Testis (tissue), 2 donors: ENCODE measurements around the gene RBL2.

Experiments used
- POLR2A ChIP-seq: fragments of 450-650 bp; IDR thresholded peaks from one replicate; pipeline ENCODE4 v1.6.1; 2017; ENCODE audit warnings: antibody characterized with exemption, mild to moderate bottlenecking, moderate library complexity
- TF ChIP-seq, protein P1 (sequence below), 3 experiments: fragments of 450-650 bp in 2 of 3; fragments of 200-600 bp in 1 of 3; sonication (generic) in 1 of 3; IDR thresholded peaks; one replicate each; pipeline ENCODE4 v1.5.1; 2016 to 2019; ENCODE audit warnings: antibody characterized with exemption in 3 of 3, mild to moderate bottlenecking in 2 of 3, moderate library complexity in 1 of 3

DNA sequence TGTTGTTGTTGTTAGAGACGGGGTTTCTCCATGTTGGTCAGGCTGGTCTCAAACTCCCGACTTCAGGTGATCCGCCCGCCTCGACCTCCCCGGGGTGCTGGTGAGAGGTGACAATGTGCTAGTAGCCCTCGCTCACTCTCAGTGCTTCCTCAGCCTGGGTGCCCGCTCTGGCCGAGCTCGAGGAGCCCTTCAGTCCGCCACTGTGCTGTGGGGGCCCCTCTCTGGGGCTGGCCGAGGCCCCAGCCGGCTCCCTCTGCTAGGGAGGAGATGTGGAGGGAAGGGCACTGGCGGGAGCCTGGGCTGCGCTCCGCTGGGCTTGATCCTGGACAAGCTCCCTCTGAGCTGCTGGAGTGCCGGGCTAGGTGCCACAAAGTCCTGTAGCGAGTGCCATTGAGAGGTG, 21.7 kb upstream of the RBL2 start:
- TF ChIP-seq, protein P1, sequence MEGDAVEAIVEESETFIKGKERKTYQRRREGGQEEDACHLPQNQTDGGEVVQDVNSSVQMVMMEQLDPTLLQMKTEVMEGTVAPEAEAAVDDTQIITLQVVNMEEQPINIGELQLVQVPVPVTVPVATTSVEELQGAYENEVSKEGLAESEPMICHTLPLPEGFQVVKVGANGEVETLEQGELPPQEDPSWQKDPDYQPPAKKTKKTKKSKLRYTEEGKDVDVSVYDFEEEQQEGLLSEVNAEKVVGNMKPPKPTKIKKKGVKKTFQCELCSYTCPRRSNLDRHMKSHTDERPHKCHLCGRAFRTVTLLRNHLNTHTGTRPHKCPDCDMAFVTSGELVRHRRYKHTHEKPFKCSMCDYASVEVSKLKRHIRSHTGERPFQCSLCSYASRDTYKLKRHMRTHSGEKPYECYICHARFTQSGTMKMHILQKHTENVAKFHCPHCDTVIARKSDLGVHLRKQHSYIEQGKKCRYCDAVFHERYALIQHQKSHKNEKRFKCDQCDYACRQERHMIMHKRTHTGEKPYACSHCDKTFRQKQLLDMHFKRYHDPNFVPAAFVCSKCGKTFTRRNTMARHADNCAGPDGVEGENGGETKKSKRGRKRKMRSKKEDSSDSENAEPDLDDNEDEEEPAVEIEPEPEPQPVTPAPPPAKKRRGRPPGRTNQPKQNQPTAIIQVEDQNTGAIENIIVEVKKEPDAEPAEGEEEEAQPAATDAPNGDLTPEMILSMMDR (IDR thresholded peaks at IDR 0.05) = no peak
- TF ChIP-seq POLR2A = no peak
